K562 (cell line): ENCODE data around the gene GDF7. TPM values are rescaled to one million over a fixed set of nuclear protein-coding genes. Genes with fewer than 3 reads are reported as not detected.

Experiments used
- ATAC-seq: fragments of 200-7000 bp; cut with Tn5 transposase; 3 replicates; pipeline ENCODE4 v1.9.1; 2020; ENCODE audit warnings: moderate library complexity
- BruUV-seq: library from RNA; stranded (reverse); fragments of 400-500 nt; replicated peaks from 2 replicates; lab custom pipeline; 2021; lab: Mats Ljungman, UMichigan
- CTCF ChIA-PET: fragments of 300-600 bp; formaldehyde crosslinking; extraction: SDS; loops from one replicate; lab custom pipeline; 2021; ENCODE audit warnings: low intra/inter-chr PET ratio; lab: Yijun Ruan, JAX
- POLR2A ChIA-PET: fragments of 300-600, 350-650 bp; sonication (Branson Sonifier 250); formaldehyde crosslinking; extraction: SDS; loops from one replicate; lab custom pipeline; 2021; ENCODE audit warnings: antibody characterized with exemption, inconsistent platforms; lab: Yijun Ruan, JAX
- DNase-seq, 4 experiments: peaks; one replicate each; pipeline versions ENCODE4 v3.0.0 to v3.0.0-alpha.2; 2011 to 2018; ENCODE audit warnings: low spot score in 3 of 4, mixed read lengths in 3 of 4; ENCODE audit errors: extremely low read depth in 1 of 4
- FAIRE-seq: peaks from 2 replicates; lab custom pipeline; 2011; peaks lifted over from hg19 to GRCh38; lab: Jason Lieb, UNC
- H2AFZ ChIP-seq: 2 replicates; pipeline ENCODE4 v1.6.0; 2011; ENCODE audit warnings: low read depth, low read length, control low read depth, inconsistent platforms
- H3K27ac ChIP-seq: fragments of 200-600 bp; 3 replicates; pipeline ENCODE4 v1.8.0; 2011; ENCODE audit warnings: low read depth, mild to moderate bottlenecking, control low read depth, inconsistent platforms, low read length, moderate library complexity, mixed read lengths; ENCODE audit errors: extremely low read depth
- H3K27me3 ChIP-seq, 2 experiments: fragments of 300-600 bp in 1 of 2; 2 replicates in 1 of 2; 3 replicates in 1 of 2; pipeline versions ENCODE4 v1.6.0 to v1.8.0; 2011; ENCODE audit warnings: inconsistent platforms in 2 of 2, low read length in 2 of 2, mild to moderate bottlenecking in 1 of 2, mixed read lengths in 1 of 2, moderate library complexity in 1 of 2; ENCODE audit not compliant: control insufficient read depth in 2 of 2, insufficient read depth in 2 of 2
- H3K36me3 ChIP-seq: fragments of 300-600 bp; 3 replicates; pipeline ENCODE4 v1.8.0; 2011; ENCODE audit warnings: mild to moderate bottlenecking, low read length, inconsistent platforms; ENCODE audit not compliant: control insufficient read depth, insufficient read depth
- H3K4me1 ChIP-seq, 2 experiments: fragments of 200-600 bp in 1 of 2; replicated peaks in 1 of 2; 2 replicates in 1 of 2; 3 replicates in 1 of 2; pipeline versions ENCODE4 v1.5.1 to v1.8.0; 2011; ENCODE audit warnings: inconsistent platforms in 2 of 2, low read length in 2 of 2, mild to moderate bottlenecking in 1 of 2, mixed read lengths in 1 of 2, moderate library complexity in 1 of 2; ENCODE audit not compliant: control insufficient read depth in 2 of 2, insufficient read depth in 2 of 2
- H3K4me2 ChIP-seq: 2 replicates; pipeline ENCODE4 v1.6.1; 2011; ENCODE audit warnings: low read length, control low read depth, inconsistent platforms, mixed read lengths; ENCODE audit not compliant: insufficient read depth
- H3K4me3 ChIP-seq: fragments of 200-600 bp; sonication (generic), shearing (Covaris generic); 2 replicates; pipeline ENCODE4 v1.5.1; 2016; ENCODE audit warnings: control low read depth, inconsistent platforms
- H3K79me2 ChIP-seq: fragments of 200-600 bp; 3 replicates; pipeline ENCODE4 v1.8.0; 2011; ENCODE audit warnings: low read length, inconsistent platforms; ENCODE audit not compliant: control insufficient read depth, insufficient read depth
- H3K9ac ChIP-seq, 2 experiments: 2 replicates each; pipeline versions ENCODE4 v1.6.0 to v1.6.1; 2011; ENCODE audit warnings: low read depth in 2 of 2, low read length in 2 of 2, control low read depth in 1 of 2, inconsistent platforms in 1 of 2, mild to moderate bottlenecking in 1 of 2, mixed read lengths in 1 of 2; ENCODE audit not compliant: insufficient read depth in 1 of 2
- H3K9me1 ChIP-seq: one replicate; pipeline ENCODE4 v1.6.0; 2011; ENCODE audit warnings: inconsistent platforms, mild to moderate bottlenecking, low read length, moderate library complexity; ENCODE audit not compliant: control insufficient read depth, insufficient read depth
- H3K9me3 ChIP-seq: replicated peaks from 2 replicates; pipeline ENCODE4 v1.5.1; 2011; ENCODE audit warnings: low read depth, low read length, inconsistent platforms; ENCODE audit not compliant: control insufficient read depth, insufficient read depth
- H4K20me1 ChIP-seq: replicated peaks from 2 replicates; pipeline ENCODE4 v1.6.1; 2011; ENCODE audit warnings: low read length, inconsistent platforms, mixed read lengths; ENCODE audit not compliant: control insufficient read depth, insufficient read depth
- DACH1 ChIP-seq: fragments of 450-650 bp; IDR thresholded peaks from 2 replicates; pipeline ENCODE4 v1.6.1; 2018; ENCODE audit not compliant: partially characterized antibody
- DNMT1 ChIP-seq: fragments of 450-650 bp; IDR thresholded peaks from 2 replicates; pipeline ENCODE4 v1.6.1; 2016; ENCODE audit warnings: antibody characterized with exemption, mild to moderate bottlenecking
- EGR1 ChIP-seq: fragments of 450-650 bp; conservative IDR thresholded peaks from 2 replicates; pipeline ENCODE4 v1.6.1; 2017; ENCODE audit warnings: mild to moderate bottlenecking
- EP300 ChIP-seq: IDR thresholded peaks from 2 replicates; pipeline ENCODE4 v1.6.1; 2012; ENCODE audit warnings: low read length, improper control_type of control experiment
- GTF2E2 ChIP-seq: fragments of 200-800 bp; sonication (Bioruptor generic); IDR thresholded peaks from 2 replicates; pipeline ENCODE4 v1.6.1; 2016; ENCODE audit warnings: missing genetic modification characterization, missing compliant biosample characterization
- HLTF ChIP-seq: fragments of 450-650 bp; IDR thresholded peaks from 2 replicates; pipeline ENCODE4 v1.6.1; 2016
- RFX7 ChIP-seq: fragments of 250-450 bp; sonication (Bioruptor Pico); IDR thresholded peaks from 2 replicates; pipeline ENCODE4 v1.5.1; 2021; ENCODE audit warnings: mild to moderate bottlenecking
- RNF2 ChIP-seq: sonication (generic); IDR thresholded peaks from 2 replicates; pipeline ENCODE4 v1.6.1; 2016
- SRSF9 ChIP-seq: fragments of 200-400 bp; formaldehyde crosslinking; IDR thresholded peaks from 2 replicates; pipeline ENCODE4 v1.6.1; 2017; ENCODE audit warnings: low read depth, low read length, borderline replicate concordance
- YBX1 ChIP-seq: fragments of 450-650 bp; IDR thresholded peaks from 2 replicates; pipeline ENCODE4 v1.7.1; 2016; ENCODE audit warnings: mild to moderate bottlenecking
- ZNF212 ChIP-seq: fragments of 450-650 bp; formaldehyde crosslinking; IDR thresholded peaks from 2 replicates; pipeline ENCODE4 v1.4.0; 2020; ENCODE audit warnings: mild to moderate bottlenecking
- WGBS: fragments of 100-300 bp; shearing (Covaris generic); methylation state at CpG from one replicate; pipeline ENCODE4 v1.1.6; 2016; ENCODE audit warnings: low coverage, mixed read lengths; ENCODE audit not compliant: insufficient coverage; ENCODE audit errors: missing lambda C conversion rate; 5-methylcytosine and 5-hydroxymethylcytosine counted together
- in situ Hi-C: fragments of 300-500 bp; cut with MboI; formaldehyde crosslinking; loops from 4 replicates; pipeline ENCODE4 v1.15.0; 2018; ENCODE audit warnings: inconsistent platforms, mixed read lengths
- intact Hi-C: fragments of 100-400 bp; cut with micrococcal nuclease; formaldehyde crosslinking; loops from 2 replicates; pipeline ENCODE4 v1.14.2; 2022
- polyA plus RNA-seq, 8 experiments: library from polyadenylated mRNA; depleted of rRNA in 4 of 8; stranded (reverse) in 5 of 8; unstranded in 3 of 8; fragments of >200 nt; fragmentation: Nextera tagmentation in 2 of 8; fragmentation: Illumina TruSeq in 1 of 8; extraction: Ambion mirVana in 2 of 8; extraction: Trizol in 1 of 8; gene quantifications; 2 replicates each; pipeline versions ENCODE4 v1.2.1 to v1.2.3, GENCODE V29; 2011 to 2014; ENCODE audit warnings: inconsistent platforms in 1 of 8, missing spikeins in 1 of 8
- total RNA-seq, 7 experiments: library from RNA; depleted of rRNA in 6 of 7; stranded (reverse); fragments of >200 nt in 6 of 7; fragmentation: Illumina TruSeq in 2 of 7; extraction: Trizol in 2 of 7; gene quantifications; 2 replicates each; pipeline versions ENCODE4 v1.2.1 to v1.2.3, GENCODE V29; 2011 to 2021; ENCODE audit warnings: low replicate concordance in 1 of 7

Gene GDF7
- total and polyA plus RNA-seq, 9 of the 15 experiments (the other 6 are each of a cell fraction or from before 2014, with no cell fraction given), result 0.01 TPM; not detected in 7

DNA sequence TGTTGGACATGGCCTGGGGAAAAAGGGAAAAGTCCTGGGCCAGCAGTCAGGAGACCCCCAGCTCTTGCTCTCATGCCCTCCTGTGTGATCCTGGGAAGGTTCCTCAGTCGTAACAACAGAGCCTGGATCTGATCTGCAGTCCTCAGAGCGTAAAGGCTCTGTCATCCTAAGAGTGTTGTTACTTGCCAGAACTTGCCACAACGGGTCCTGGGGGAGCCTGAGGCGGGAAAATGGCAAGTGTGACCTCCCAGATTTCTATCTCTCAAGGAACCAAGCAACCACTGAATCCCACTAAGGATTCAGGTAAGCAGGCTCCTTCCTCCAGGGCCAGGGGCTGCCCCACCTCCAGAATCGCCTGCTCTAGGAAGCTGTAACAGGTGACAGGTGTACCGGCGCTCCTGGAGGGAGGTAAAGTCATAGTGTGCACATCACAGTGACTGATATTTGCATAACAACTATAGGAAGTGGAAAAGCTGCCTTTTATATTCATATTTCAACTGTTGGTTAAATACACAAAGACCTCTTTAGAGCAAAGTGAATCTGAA lies 34.4 kb upstream of the GDF7 start:
- TF ChIP-seq RFX7, result no peak
- no peak for TF ChIP-seq YBX1
- TF ChIP-seq EGR1, result no peak
- no peak for TF ChIP-seq SRSF9
- TF ChIP-seq DNMT1, result no peak
- TF ChIP-seq GTF2E2 (tag), result no peak
- no peak for TF ChIP-seq HLTF
- no peak for TF ChIP-seq RNF2
- TF ChIP-seq ZNF212 (CRISPR knock-in tag), result no peak
- TF ChIP-seq EP300, result no peak
- TF ChIP-seq DACH1, result no peak
- FAIRE-seq (no peak), ATAC-seq (no peak), DNase-seq (no peak)
- no peak overlapping the region for H3K27ac ChIP-seq
- no peaks in the 10 kb centered on the region for H4K20me1 ChIP-seq
- no peaks in the 10 kb centered on the region for H3K9me3 ChIP-seq
- POLR2A ChIA-PET, result interaction anchor here (1.1 to 1.2 kb wide), 2 partner anchors 15 to 18 kb away, joined by 3 to 4 read pairs; no protein-coding TSS in a partner anchor
- peaks cover 0 to 11% of the 10 kb centered on the region in 2 experiments; a peak in 1 of 5 replicates for H3K27me3 ChIP-seq
- H3K9me1 ChIP-seq, result no peaks in the 10 kb centered on the region
- CTCF ChIA-PET, result no interaction called here
- no peak overlapping the region for H3K4me2 ChIP-seq
- WGBS, result 34% methylated on average over 7 of the region's 7 CpGs
- H3K4me3 ChIP-seq, result no peak overlapping the region
- H3K79me2 ChIP-seq, result no peaks in the 10 kb centered on the region
- intact Hi-C loops, result loop anchor here (10.0 kb wide), 1 partner anchor 378 kb away; no protein-coding TSS in a partner anchor
- in situ Hi-C loops, result loop anchor here (10.0 kb wide), 1 partner anchor 538 kb away; no protein-coding TSS in a partner anchor
- no peak overlapping the region for H2AFZ ChIP-seq
- no TSS peak for BruUV-seq
- H3K9ac ChIP-seq, result no peak overlapping the region
- no peaks in the 10 kb centered on the region for H3K36me3 ChIP-seq
- H3K4me1 ChIP-seq, result peaks cover 0 to 13% of the 10 kb centered on the region in 2 experiments; a peak in 1 of 5 replicates
